Thoracic aorta (tissue), 2 donors: ENCODE results near the gene ZNF423. TPM values are rescaled to one million over a fixed set of nuclear protein-coding genes. Genes with fewer than 3 reads are reported as not detected.

ENCODE experiments used
- ATAC-seq: fragments of 150-250 bp; one replicate; pipeline ENCODE4 v1.8.0; 2017; ENCODE audit warnings: low read depth; ENCODE audit not compliant: insufficient number of reproducible peaks, low FRiP score
- DNase-seq: peaks from one replicate; pipeline ENCODE4 v3.0.0-alpha.2; 2020; ENCODE audit warnings: low spot score
- H3K27ac ChIP-seq, 2 donors: fragments of 200-600 bp; sonication (generic); 1 replicate in 1 of 2; 2 replicates in 1 of 2; pipeline ENCODE4 v1.5.1; 2016; ENCODE audit warnings: mild to moderate bottlenecking in 2 of 2, moderate library complexity in 2 of 2
- H3K27me3 ChIP-seq: fragments of 200-600 bp; sonication (generic); replicated peaks from 2 replicates; pipeline ENCODE4 v1.6.0; 2016; ENCODE audit warnings: mild to moderate bottlenecking; ENCODE audit not compliant: insufficient read depth
- H3K36me3 ChIP-seq: fragments of 200-600 bp; sonication (generic); one replicate; pipeline ENCODE4 v1.5.1; 2016
- H3K4me1 ChIP-seq, 2 donors: fragments of 200-600 bp; sonication (generic); 1 replicate in 1 of 2; 2 replicates in 1 of 2; pipeline versions ENCODE4 v1.5.1 to v1.6.0; 2016; ENCODE audit warnings: low read depth in 2 of 2, mild to moderate bottlenecking in 1 of 2; ENCODE audit not compliant: control insufficient read depth in 1 of 2
- H3K4me3 ChIP-seq: fragments of 200-600 bp; sonication (generic); 2 replicates; pipeline ENCODE4 v1.5.1; 2016; ENCODE audit warnings: mild to moderate bottlenecking
- H3K9me3 ChIP-seq: fragments of 200-600 bp; sonication (generic); 2 replicates; pipeline ENCODE4 v1.5.1; 2016
- CTCF ChIP-seq: fragments of 200-600 bp; sonication (generic); IDR thresholded peaks from one replicate; pipeline ENCODE4 v1.5.1; 2019; ENCODE audit warnings: antibody characterized with exemption
- total RNA-seq, 2 donors: library from RNA; depleted of rRNA; stranded (reverse); fragments of >200 nt; gene quantifications; one replicate each; pipeline versions ENCODE4 v1.1.0 to v1.2.3, GENCODE V29; 2016

ZNF423 gene
- total RNA-seq, 2 donors from 2014 or later = 16.2 to 22.9 TPM

DNA sequence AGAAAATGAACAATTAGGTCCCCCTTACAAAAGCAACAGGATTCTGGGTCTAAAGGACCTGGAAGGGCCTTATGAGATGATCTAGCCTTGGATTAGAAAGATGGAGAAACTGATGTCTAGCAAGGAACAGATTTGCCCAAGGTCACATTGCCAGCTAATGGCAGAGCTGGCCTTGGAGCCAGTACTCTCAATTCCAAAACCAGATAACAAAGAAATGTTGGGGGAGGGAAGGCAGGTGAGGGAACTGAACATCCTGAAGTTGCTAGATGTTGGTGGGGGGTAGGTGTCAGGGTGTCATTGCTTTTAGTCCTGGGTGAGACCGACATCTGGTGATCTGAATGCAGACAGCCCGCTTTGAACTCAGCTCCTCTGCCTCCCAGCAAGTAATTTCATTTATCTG, 11.3 kb upstream of the ZNF423 start:
- Histone ChIP-seq H3K36me3 (no peaks in the 10 kb centered on the region), H3K4me3 (no peak overlapping the region), H3K4me1 (peaks cover 0 to 7% of the 10 kb centered on the region in 2 donors), H3K27ac (no peak overlapping the region), H3K27me3 (no peaks in the 10 kb centered on the region), H3K9me3 (no peaks in the 10 kb centered on the region)
- ATAC-seq (no peak), DNase-seq (no peak)
- no peak for TF ChIP-seq CTCF

GRCh38 chr16:49866595-49867071, 10.7 kb upstream of the ZNF423 start:
- no peak for ATAC-seq
- TF ChIP-seq CTCF = no peak
- Histone ChIP-seq H3K9me3 (no peaks in the 10 kb centered on the region), H3K4me1 (peaks cover 0 to 7% of the 10 kb centered on the region in 2 donors), H3K27me3 (no peaks in the 10 kb centered on the region), H3K36me3 (no peaks in the 10 kb centered on the region), H3K4me3 (no peak overlapping the region), H3K27ac (no peak overlapping the region)
- DNase-seq = no peak

GRCh38 chr16:49862694-49863093, 6.8 kb upstream of the ZNF423 start:
- DNase-seq (no peak), ATAC-seq (no peak)
- no peaks in the 10 kb centered on the region for H3K36me3 ChIP-seq
- no peak overlapping the region for H3K27ac ChIP-seq
- no peak overlapping the region for H3K4me3 ChIP-seq
- TF ChIP-seq CTCF = no peak
- H3K4me1 ChIP-seq = peaks cover 4 to 18% of the 10 kb centered on the region in 2 donors
- H3K9me3 ChIP-seq = no peaks in the 10 kb centered on the region
- no peaks in the 10 kb centered on the region for H3K27me3 ChIP-seq

DNA sequence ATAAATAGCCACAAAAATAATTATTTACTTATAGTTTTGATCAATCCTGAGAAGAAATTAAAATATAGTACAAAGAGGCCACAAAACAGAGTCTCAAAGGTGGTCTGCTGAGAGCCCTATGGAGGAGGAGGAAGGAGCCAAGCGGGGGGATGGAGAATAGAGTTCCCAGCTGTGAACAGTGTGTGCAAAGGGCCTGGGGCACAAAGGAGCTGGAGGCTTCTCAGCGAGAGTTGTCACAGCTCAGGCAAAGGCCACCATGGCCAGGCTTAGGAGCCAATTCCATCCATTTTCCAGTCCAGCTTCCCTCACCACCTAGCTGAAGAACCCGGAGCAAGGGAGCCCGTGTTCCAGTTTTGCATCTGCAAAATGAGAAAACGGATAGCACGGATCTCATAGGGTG, 5.4 kb upstream of the ZNF423 start:
- no peaks in the 10 kb centered on the region for H3K27me3 ChIP-seq
- peaks cover 4 to 17% of the 10 kb centered on the region in 2 donors for H3K4me1 ChIP-seq
- H3K9me3 ChIP-seq = no peaks in the 10 kb centered on the region
- no peaks in the 10 kb centered on the region for H3K36me3 ChIP-seq
- no peak overlapping the region for H3K4me3 ChIP-seq
- DNase-seq (no peak), ATAC-seq (no peak)
- no peak for TF ChIP-seq CTCF
- no peak overlapping the region for H3K27ac ChIP-seq

- Histone ChIP-seq H3K4me3 (no peak overlapping the region), H3K4me1 (peaks cover 4 to 16% of the 10 kb centered on the region in 2 donors), H3K27ac (no peak overlapping the region), H3K9me3 (no peaks in the 10 kb centered on the region), H3K36me3 (no peaks in the 10 kb centered on the region), H3K27me3 (no peaks in the 10 kb centered on the region)
- DNase-seq (no peak), ATAC-seq (no peak)
- TF ChIP-seq CTCF = no peak
These were observed 4.7 kb upstream of the ZNF423 start for GRCh38 chr16:49860593-49860992.
